ENCODE results near the gene C1orf74.

Gene C1orf74

GRCh38 chr1:209741889-209742288 is 42.5 kb downstream of the C1orf74 start:
- DNase-seq = no peak

GRCh38 chr1:209741193-209741592 is 43.2 kb downstream of the C1orf74 start:
- DNase-seq = no peak

GRCh38 chr1:209738270-209738669 is 46.1 kb downstream of the C1orf74 start:
- DNase-seq = no peak

- no peak for DNase-seq
These were observed 47.2 kb downstream of the C1orf74 start for GRCh38 chr1:209737118-209737505.

GRCh38 chr1:209736490-209737117 is 47.8 kb downstream of the C1orf74 start:
- DNase-seq = no peak

- no peak for DNase-seq
These were observed 50.8 kb downstream of the C1orf74 start for GRCh38 chr1:209733409-209734192.

- DNase-seq = no peak
These were observed 51.6 kb downstream of the C1orf74 start for GRCh38 chr1:209732725-209733124.

- DNase-seq = no peak
These were observed 54.9 kb downstream of the C1orf74 start for GRCh38 chr1:209729436-209729835.

All from stimulated activated CD8-positive, alpha-beta memory T cell treated with anti-CD3 and anti-CD28 coated beads, Interleukin-4, amount 100 ng/mL, for 48 hours (primary cell).